Tibial nerve (tissue), 3 donors: ENCODE data around the gene LRRC8E.
"Not testable (repeated sequence)": the region's sequence is repeated elsewhere in the genome, so short reads cannot be mapped to it uniquely, and the experiment has no call there.

Experiments
- POLR2A ChIP-seq, 2 donors: fragments of 450-650 bp; IDR thresholded peaks; one replicate each; pipeline ENCODE4 v1.6.1; 2017; ENCODE audit warnings: antibody characterized with exemption in 2 of 2, mild to moderate bottlenecking in 2 of 2, moderate library complexity in 2 of 2
- TF ChIP-seq, protein P1 (sequence below), 5 experiments: fragments of 200-600 bp in 3 of 5; fragments of 450-650 bp in 2 of 5; sonication (generic) in 3 of 5; IDR thresholded peaks; one replicate each; pipeline ENCODE4 v1.5.1; 2016 to 2019; ENCODE audit warnings: antibody characterized with exemption in 5 of 5, mild to moderate bottlenecking in 3 of 5, moderate library complexity in 2 of 5

DNA sequence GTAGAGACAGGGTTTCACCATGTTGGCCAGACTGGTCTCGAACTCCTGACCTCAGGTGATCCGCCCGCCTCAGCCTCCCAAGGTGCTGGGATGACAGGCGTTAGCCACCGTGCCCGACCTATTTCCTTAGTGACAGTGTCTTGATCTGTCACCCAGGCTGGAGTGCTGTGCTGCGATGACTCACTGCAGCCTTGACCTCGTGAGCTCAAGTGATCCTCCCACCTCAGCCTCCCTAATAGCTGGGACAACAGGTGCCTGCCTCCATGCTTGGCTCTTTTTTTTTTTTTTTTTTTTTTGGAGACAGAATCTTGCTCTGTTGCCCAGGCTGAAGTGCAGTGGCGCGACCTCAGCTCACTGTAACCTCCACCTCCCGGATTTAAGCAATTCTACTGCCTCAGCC is 41.7 kb downstream of the LRRC8E start:
- TF ChIP-seq, protein P1, sequence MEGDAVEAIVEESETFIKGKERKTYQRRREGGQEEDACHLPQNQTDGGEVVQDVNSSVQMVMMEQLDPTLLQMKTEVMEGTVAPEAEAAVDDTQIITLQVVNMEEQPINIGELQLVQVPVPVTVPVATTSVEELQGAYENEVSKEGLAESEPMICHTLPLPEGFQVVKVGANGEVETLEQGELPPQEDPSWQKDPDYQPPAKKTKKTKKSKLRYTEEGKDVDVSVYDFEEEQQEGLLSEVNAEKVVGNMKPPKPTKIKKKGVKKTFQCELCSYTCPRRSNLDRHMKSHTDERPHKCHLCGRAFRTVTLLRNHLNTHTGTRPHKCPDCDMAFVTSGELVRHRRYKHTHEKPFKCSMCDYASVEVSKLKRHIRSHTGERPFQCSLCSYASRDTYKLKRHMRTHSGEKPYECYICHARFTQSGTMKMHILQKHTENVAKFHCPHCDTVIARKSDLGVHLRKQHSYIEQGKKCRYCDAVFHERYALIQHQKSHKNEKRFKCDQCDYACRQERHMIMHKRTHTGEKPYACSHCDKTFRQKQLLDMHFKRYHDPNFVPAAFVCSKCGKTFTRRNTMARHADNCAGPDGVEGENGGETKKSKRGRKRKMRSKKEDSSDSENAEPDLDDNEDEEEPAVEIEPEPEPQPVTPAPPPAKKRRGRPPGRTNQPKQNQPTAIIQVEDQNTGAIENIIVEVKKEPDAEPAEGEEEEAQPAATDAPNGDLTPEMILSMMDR (IDR thresholded peaks at IDR 0.05) = not testable (repeated sequence)
- TF ChIP-seq POLR2A (IDR thresholded peaks at IDR 0.05) = not testable (repeated sequence)
